ENCODE data around the gene LRRC4C.

Gene LRRC4C

GRCh38 chr11:40421208-40421981 is 1038.1 kb downstream of the LRRC4C start:
- TF ChIP-seq CTCF (IDR thresholded peaks at IDR 0.05) (no peak), ZFX (IDR thresholded peaks at IDR 0.05; ENCODE audit: borderline replicate concordance) (no peak)
- H3K27ac ChIP-seq = no peak overlapping the region

- no peak overlapping the region for H3K27ac ChIP-seq
- TF ChIP-seq ZFX (IDR thresholded peaks at IDR 0.05; ENCODE audit: borderline replicate concordance) (no peak), CTCF (IDR thresholded peaks at IDR 0.05) (no peak)
These were observed 1041.8 kb downstream of the LRRC4C start for GRCh38 chr11:40417627-40418026.

DNA sequence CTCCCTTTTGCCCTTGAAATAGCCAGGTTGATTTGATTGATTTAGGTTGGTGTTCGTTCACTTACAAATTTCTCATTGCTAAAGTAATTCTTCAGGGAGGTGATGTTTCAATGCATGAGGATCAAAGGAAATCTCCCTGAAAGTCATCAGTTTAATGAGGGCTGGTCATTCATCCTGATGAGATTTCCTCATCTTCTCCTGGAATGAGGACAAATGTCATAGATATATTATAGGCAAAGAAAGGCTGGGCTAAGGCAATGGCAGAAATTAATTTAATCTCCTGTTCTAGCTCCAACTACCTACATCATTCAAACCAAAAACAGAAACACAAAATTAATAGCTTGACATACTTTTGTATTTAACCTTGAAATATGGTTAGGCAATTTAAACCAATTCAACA is 1052.1 kb downstream of the LRRC4C start:
- TF ChIP-seq CTCF (IDR thresholded peaks at IDR 0.05) (no peak), ZFX (IDR thresholded peaks at IDR 0.05; ENCODE audit: borderline replicate concordance) (no peak)
- H3K27ac ChIP-seq = no peak overlapping the region

DNA sequence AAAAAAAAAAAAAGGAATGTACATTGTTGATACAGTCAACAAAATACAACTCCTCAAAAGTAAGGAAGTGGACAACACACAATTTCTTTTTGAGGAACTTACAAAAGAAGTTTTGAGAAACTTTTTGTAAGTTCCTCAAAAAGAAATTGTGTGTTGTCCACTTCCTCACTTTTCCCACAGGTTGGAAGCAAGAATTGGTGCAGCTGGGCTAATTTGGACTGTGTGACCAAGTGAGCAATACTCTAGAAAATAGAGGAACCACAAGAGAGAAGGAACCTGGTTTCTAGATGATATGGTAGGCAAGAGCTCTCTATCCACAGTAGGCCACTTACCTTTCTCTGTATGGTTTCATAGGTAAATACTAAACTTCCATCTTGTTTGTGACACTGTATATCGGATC is 1053.8 kb downstream of the LRRC4C start:
- TF ChIP-seq ZFX (IDR thresholded peaks at IDR 0.05; ENCODE audit: borderline replicate concordance) (no peak), CTCF (IDR thresholded peaks at IDR 0.05) (no peak)
- H3K27ac ChIP-seq = no peak overlapping the region

GRCh38 chr11:40403321-40403720 is 1056.1 kb downstream of the LRRC4C start:
- TF ChIP-seq ZFX (IDR thresholded peaks at IDR 0.05; ENCODE audit: borderline replicate concordance) (no peak), CTCF (IDR thresholded peaks at IDR 0.05) (no peak)
- H3K27ac ChIP-seq = no peak overlapping the region

DNA sequence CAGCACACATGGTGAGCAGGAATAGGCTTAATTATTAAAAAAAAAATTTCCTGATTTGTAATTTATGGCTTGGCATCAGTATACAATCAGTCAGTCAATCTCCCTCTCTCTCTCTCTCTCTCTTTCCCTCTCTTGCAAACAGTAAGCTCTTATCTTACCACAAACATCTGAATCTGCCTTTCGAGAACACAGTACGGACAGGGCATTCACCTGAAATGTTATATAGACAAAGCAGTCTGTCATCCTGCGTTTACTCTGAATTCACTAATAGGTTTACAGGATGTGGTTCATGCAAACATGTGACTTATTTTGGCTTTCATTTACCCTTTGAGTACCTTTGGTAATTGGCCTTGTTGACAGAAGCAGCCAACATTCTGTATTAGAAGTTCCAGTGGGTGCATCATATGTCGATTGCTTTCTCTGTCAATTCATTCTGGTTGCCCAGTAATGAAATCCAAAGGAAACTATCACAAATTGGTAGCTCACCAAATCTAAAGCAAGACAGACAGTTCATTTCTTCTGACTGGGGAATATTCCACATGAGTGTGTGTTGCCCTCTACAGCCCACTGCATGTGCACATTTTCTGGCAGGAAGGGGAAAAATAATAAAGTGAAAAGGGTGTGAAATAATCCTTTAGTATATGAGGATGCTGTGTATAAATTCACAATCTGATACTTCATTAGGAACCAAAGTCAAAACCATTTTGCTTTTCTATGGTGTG is 1058.2 kb downstream of the LRRC4C start:
- no peak overlapping the region for H3K27ac ChIP-seq
- TF ChIP-seq CTCF (IDR thresholded peaks at IDR 0.05) (no peak), ZFX (IDR thresholded peaks at IDR 0.05; ENCODE audit: borderline replicate concordance) (no peak)

- TF ChIP-seq CTCF (IDR thresholded peaks at IDR 0.05) (no peak), ZFX (IDR thresholded peaks at IDR 0.05; ENCODE audit: borderline replicate concordance) (no peak)
These were observed 1062.3 kb downstream of the LRRC4C start for GRCh38 chr11:40397141-40397540.

More at GRCh38 chr11:40397141-40397540, 1062.3 kb downstream of the LRRC4C start:
- no peak overlapping the region for H3K27ac ChIP-seq

All from 22Rv1 (cell line).